ENCODE results near the gene CD300LF. TPM values are rescaled to one million over a fixed set of nuclear protein-coding genes. Genes with fewer than 3 reads are reported as not detected.
A peak's percentile ranks its signal among the peaks of the same experiment; 100 is the strongest.

CD300LF gene
- total and polyA plus RNA-seq, 2 donors (not counting 1 experiment from before 2014, with no cell fraction given) = 0.52 to 1.1 TPM

DNA sequence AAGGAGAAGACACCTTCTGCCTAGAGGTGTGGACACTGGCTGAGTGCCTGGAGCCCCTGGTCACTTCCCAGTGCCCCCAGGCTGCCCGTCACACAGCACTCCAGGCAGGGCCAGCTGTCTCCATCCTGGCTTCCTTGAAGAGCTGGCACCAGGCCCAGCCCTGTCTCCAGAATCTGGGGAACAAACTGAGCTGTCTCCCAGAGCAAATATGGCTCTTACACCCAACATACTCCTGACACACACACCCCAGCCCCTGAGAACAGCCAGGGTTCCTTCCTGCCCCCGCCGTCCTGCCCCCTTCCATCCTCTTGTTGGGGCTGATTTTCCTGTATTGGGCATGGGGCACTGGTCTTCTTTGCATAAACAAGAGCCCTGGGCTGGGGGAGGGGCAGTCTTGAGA is 44.8 kb upstream of the CD300LF start:
- H3K27ac Mint-ChIP-seq = no peak overlapping the region
- ATAC-seq (ENCODE audit: low read depth) = no peak
- intact Hi-C loops (cut with micrococcal nuclease) = no loop called here
- Histone ChIP-seq H3K4me3 (ENCODE audit: control extremely low read depth in 1 of 5, extremely low read depth in 1 of 5, insufficient read depth in 1 of 5, low read depth in 2 of 5, low read length in 4 of 5) (no peak overlapping the region), H2AFZ (ENCODE audit: insufficient read depth, low read depth, low read length, poor library complexity, severe bottlenecking) (no peak overlapping the region), H3K9me3 (ENCODE audit: control extremely low read depth in 1 of 3, control insufficient read depth in 2 of 3, insufficient read depth in 1 of 3, low read length in 2 of 3) (no peaks in the 10 kb centered on the region), H3K36me3 (replicated peaks in 1 of 2; ENCODE audit: control extremely low read depth in 1 of 2, control insufficient read depth in 1 of 2, extremely low read depth in 1 of 2, insufficient read depth in 2 of 2, low read length in 1 of 2) (peaks cover 0 to 13% of the 10 kb centered on the region in 2 experiments), H3K4me2 (replicated peaks; ENCODE audit: low read depth, low read length, poor library complexity, severe bottlenecking) (peak overlapping the region; percentile 58), H3K4me1 (ENCODE audit: control insufficient read depth in 2 of 2, insufficient read depth in 2 of 2, low read length in 2 of 2) (peaks cover 44 to 57% of the 10 kb centered on the region in 2 donors), H3K79me2 (ENCODE audit: control insufficient read depth, insufficient read depth, low read length) (peaks cover 93% of the 10 kb centered on the region), H3K27ac (ENCODE audit: low read length in 2 of 2) (no peak overlapping the region), H3K27me3 (replicated peaks in 1 of 4; ENCODE audit: control extremely low read depth in 1 of 4, control insufficient read depth in 3 of 4, insufficient read depth in 4 of 4, low read length in 3 of 4) (no peaks in the 10 kb centered on the region), H3K9ac (ENCODE audit: low read length) (no peak overlapping the region), H4K20me1 (ENCODE audit: control insufficient read depth, insufficient read depth, low read length, poor library complexity, severe bottlenecking) (peaks cover 93% of the 10 kb centered on the region)
- no peak overlapping the region for H3K4me3 Mint-ChIP-seq
- no peak for DNase-seq
- 93% methylated on average over 1 of the region's 3 CpGs for WGBS (ENCODE audit: insufficient coverage)
- TF ChIP-seq CTCF (IDR thresholded peaks at IDR 0.05) (no peak), EZH2 (IDR thresholded peaks at IDR 0.05; ENCODE audit: borderline replicate concordance, insufficient read depth, low read depth, low read length, poor library complexity, severe bottlenecking) (no peak)
- ChIA-PET CTCF (interaction anchor here (0.5 to 7.3 kb wide), 8 partner anchors 8 to 101 kb away, joined by 3 to 40 read pairs (median 7); no protein-coding TSS in a partner anchor), POLR2A (interaction anchor here (3.2 kb wide), 1 partner anchor 8 kb away, joined by 13 read pairs; no protein-coding TSS in a partner anchor)
- no peaks in the 10 kb centered on the region for H3K27me3 Mint-ChIP-seq
- no peaks in the 10 kb centered on the region for H3K9me3 Mint-ChIP-seq (ENCODE audit: insufficient read depth)
- peaks cover 61% of the 10 kb centered on the region for H3K4me1 Mint-ChIP-seq

- WGBS (ENCODE audit: insufficient coverage) = 65% methylated on average over 3 of the region's 3 CpGs
- no peak overlapping the region for H3K4me2 ChIP-seq (replicated peaks; ENCODE audit: low read depth, low read length, poor library complexity, severe bottlenecking)
- H3K36me3 ChIP-seq (replicated peaks in 1 of 2; ENCODE audit: control extremely low read depth in 1 of 2, control insufficient read depth in 1 of 2, extremely low read depth in 1 of 2, insufficient read depth in 2 of 2, low read length in 1 of 2) = peaks cover 0 to 11% of the 10 kb centered on the region in 2 experiments
- H3K9me3 ChIP-seq (ENCODE audit: control extremely low read depth in 1 of 3, control insufficient read depth in 2 of 3, insufficient read depth in 1 of 3, low read length in 2 of 3) = no peaks in the 10 kb centered on the region
- H2AFZ ChIP-seq (ENCODE audit: insufficient read depth, low read depth, low read length, poor library complexity, severe bottlenecking) = no peak overlapping the region
- H3K4me3 Mint-ChIP-seq = no peak overlapping the region
- no peak for TF ChIP-seq EZH2 (IDR thresholded peaks at IDR 0.05; ENCODE audit: borderline replicate concordance, insufficient read depth, low read depth, low read length, poor library complexity, severe bottlenecking)
- TF ChIP-seq CTCF (IDR thresholded peaks at IDR 0.05) = no peak
- intact Hi-C loops (cut with micrococcal nuclease) = no loop called here
- ChIA-PET POLR2A (interaction anchor here (3.2 kb wide), 1 partner anchor 7 kb away, joined by 13 read pairs; no protein-coding TSS in a partner anchor), CTCF (interaction anchor here (0.6 to 7.3 kb wide), 9 partner anchors 9 to 440 kb away, joined by 3 to 36 read pairs (median 5); partner anchors contain the start of gene RAB37)
- no peak overlapping the region for H3K9ac ChIP-seq (ENCODE audit: low read length)
- ATAC-seq (ENCODE audit: low read depth) = no peak
- H3K9me3 Mint-ChIP-seq (ENCODE audit: insufficient read depth) = no peaks in the 10 kb centered on the region
- H3K27ac ChIP-seq (ENCODE audit: low read length in 2 of 2) = no peak overlapping the region
- no peak overlapping the region for H3K27ac Mint-ChIP-seq
- H3K79me2 ChIP-seq (ENCODE audit: control insufficient read depth, insufficient read depth, low read length) = peaks cover 98% of the 10 kb centered on the region
- H3K27me3 Mint-ChIP-seq = no peaks in the 10 kb centered on the region
- H3K27me3 ChIP-seq (replicated peaks in 1 of 4; ENCODE audit: control extremely low read depth in 1 of 4, control insufficient read depth in 3 of 4, insufficient read depth in 4 of 4, low read length in 3 of 4) = no peaks in the 10 kb centered on the region
- DNase-seq = no peak
- H4K20me1 ChIP-seq (ENCODE audit: control insufficient read depth, insufficient read depth, low read length, poor library complexity, severe bottlenecking) = peaks cover 93% of the 10 kb centered on the region
- peaks cover 66% of the 10 kb centered on the region for H3K4me1 Mint-ChIP-seq
- H3K4me3 ChIP-seq (ENCODE audit: control extremely low read depth in 1 of 5, extremely low read depth in 1 of 5, insufficient read depth in 1 of 5, low read depth in 2 of 5, low read length in 4 of 5) = no peak overlapping the region
- peaks cover 44 to 57% of the 10 kb centered on the region in 2 donors for H3K4me1 ChIP-seq (ENCODE audit: control insufficient read depth in 2 of 2, insufficient read depth in 2 of 2, low read length in 2 of 2)
Observed at GRCh38 chr17:74756891-74757290, 44.2 kb upstream of the CD300LF start.

Data from B cell (primary cell).